DMS153 (cell line): ENCODE measurements around the gene PSMD14.
"Not testable (repeated sequence)": the region's sequence is repeated elsewhere in the genome, so short reads cannot be mapped to it uniquely, and the experiment has no call there.

Experiments
- DNase-seq: peaks from one replicate; lab custom pipeline; 2025; lab: John Stamatoyannopoulos, UW

PSMD14 gene

GRCh38 chr2:161308178-161308955 is at the start of gene PSMD14:
Gene PSMD14 (plus strand): TSS chr2:161308425. CDS start chr2:161318826, 10,401 bp downstream.
- peak; percentile 91 for DNase-seq

DNA sequence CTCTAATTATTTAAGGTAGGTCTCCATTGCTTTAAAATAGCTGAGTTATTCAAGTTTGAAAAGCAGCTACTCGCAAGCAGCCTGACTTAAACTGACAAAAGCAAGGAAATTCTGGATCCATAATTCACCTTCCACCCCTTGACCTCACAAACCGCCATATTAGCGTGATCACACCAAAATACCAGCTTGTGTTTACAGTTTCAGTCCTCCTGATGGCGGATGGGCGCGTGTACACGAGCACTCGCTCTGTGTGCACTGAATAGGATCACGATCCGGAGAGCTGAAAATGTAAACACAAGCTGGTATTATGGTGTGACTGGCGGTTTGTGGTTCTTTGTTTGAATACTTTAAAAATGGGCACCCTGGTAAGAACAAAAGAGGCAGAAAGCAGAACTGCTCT is 42.4 kb upstream of the PSMD14 start:
- DNase-seq = peak; percentile 88

GRCh38 chr2:161269111-161269510 is 39.1 kb upstream of the PSMD14 start:
- no peak for DNase-seq

- peak; percentile 51 for DNase-seq
Measured at GRCh38 chr2:161273038-161273760, 35.0 kb upstream of the PSMD14 start.

- not testable (repeated sequence) for DNase-seq
Measured at GRCh38 chr2:161278564-161279229, 29.5 kb upstream of the PSMD14 start.

GRCh38 chr2:161279230-161279815 is 28.9 kb upstream of the PSMD14 start:
- not testable (repeated sequence) for DNase-seq

DNA sequence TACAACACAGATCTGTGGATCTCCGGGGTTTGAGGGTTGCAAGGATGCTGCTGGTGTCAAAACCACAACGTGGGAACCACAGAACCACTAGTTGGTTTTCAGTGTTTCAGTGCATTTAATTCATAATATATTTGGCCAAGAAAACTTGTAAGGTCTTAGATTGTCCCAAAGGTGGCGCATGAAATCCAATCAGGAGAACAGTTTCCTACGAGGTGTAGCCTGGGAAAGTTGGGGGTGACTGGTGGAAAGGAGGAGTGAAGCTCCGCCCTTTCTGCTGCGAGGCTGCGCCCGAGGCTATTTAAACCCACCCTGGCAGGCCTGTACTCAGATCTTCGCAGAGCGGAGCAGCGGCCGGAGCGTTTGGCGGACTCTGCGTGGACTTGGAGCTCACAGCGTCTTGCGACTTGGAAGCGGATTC is 27.3 kb upstream of the PSMD14 start:
- DNase-seq = not testable (repeated sequence)

GRCh38 chr2:161281615-161282310 is 26.5 kb upstream of the PSMD14 start:
- DNase-seq = not testable (repeated sequence)

DNA sequence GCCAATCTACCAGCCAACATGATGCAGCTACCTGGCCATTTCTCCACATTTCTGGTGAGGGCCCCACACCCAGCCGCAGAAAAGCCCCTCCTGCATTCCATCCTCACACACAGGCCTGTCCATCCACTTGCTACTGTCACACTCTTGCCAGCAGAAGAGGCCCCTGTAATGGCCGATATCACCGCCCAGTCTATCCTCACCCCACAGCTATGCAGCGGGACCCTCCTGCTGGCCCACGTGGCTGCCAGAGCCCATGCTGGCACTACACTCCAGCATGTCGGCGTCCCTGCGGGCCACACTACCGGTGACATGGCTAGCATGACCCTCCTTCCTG is 25.9 kb upstream of the PSMD14 start:
- not testable (repeated sequence) for DNase-seq

- DNase-seq = no peak
Measured at GRCh38 chr2:161283926-161284325, 24.3 kb upstream of the PSMD14 start.

DNA sequence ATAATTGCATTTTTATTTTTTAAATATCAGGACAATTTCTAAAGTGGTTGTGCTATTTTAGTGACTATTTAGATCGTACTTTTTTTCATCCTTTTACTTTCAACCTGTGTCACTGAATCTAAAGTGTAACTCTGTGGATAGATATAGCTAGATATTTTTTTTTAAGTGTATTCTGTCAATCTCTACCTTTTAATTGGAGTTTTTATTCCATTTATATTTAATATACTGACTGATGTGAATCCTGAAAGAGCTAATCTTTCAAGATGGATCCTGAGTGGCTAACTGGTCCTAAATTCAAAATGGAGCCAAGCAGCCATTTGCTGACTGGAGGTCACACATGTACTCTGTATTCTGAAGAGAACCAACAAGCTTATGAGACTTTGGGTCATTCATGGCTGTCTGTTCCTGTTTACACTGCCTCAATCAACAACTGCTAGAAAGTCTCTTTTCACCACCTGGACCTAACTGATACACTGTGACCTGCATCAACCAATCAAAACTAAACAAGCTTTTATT is 4.6 kb upstream of the PSMD14 start:
- DNase-seq = no peak

GRCh38 chr2:161306919-161307318 is 1.3 kb upstream of the PSMD14 start:
- no peak for DNase-seq

DNA sequence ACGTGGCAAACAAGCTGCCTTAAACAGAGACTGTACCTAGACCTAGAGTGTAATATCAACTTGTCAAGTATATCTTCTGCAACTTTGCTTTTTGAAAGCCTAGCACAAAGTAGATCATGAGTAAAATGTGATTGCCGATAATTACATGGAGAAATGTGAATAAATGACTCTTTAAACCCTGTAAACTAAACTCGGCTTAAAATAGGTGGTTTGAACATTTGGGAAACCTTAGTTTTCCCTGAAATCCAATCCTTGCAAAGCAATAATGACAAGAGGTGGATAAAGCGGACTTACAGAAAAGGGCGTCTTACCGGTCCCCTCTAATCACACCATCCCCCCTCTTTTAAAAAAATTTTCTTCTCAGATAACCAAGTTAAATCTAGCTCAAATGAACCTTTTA is 549 bp upstream of the PSMD14 start:
- no peak for DNase-seq

GRCh38 chr2:161312996-161313395 is 4.8 kb downstream of the PSMD14 start:
- DNase-seq = no peak

GRCh38 chr2:161315380-161315779 is 7.2 kb downstream of the PSMD14 start:
- DNase-seq = no peak

- no peak for DNase-seq
Measured at GRCh38 chr2:161316701-161317100, 8.5 kb downstream of the PSMD14 start.

- DNase-seq = no peak
Measured at GRCh38 chr2:161321944-161322648, 13.9 kb downstream of the PSMD14 start.

- no peak for DNase-seq
Measured at GRCh38 chr2:161324876-161325275, 16.7 kb downstream of the PSMD14 start.

- DNase-seq = no peak
Measured at GRCh38 chr2:161327582-161327981, 19.4 kb downstream of the PSMD14 start.

GRCh38 chr2:161332371-161332967 is 24.2 kb downstream of the PSMD14 start:
- no peak for DNase-seq

DNA sequence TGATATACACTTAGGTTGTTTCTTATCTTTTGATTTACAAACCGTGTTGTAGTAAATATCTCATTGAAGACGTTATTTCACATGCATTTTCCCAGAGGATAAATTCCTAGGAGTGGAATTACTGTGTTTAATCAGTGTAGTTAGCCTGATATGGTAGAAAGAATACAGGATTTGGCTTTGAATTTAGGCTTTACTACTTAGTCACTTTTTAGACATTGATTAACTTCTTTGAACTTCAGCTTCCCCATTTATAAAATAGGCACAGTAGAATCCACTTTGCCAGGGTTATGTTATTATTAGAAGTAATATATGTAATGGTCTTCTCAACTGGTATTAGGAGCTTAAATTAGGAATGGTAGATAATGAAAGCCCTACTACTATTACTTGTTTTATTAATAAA is 27.4 kb downstream of the PSMD14 start:
- DNase-seq = no peak
